ENCODE measurements around the gene GOLGA6B.
A peak's percentile ranks its signal among the peaks of the same experiment; 100 is the strongest.
"Not testable (repeated sequence)": the region's sequence is repeated elsewhere in the genome, so short reads cannot be mapped to it uniquely, and the experiment has no call there.

The GOLGA6B gene

GRCh38 chr15:72654397-72654796 lies at the start of gene GOLGA6B:
GOLGA6B (plus strand) TSS chr15:72654697; CDS start chr15:72654738, 41 bp downstream.
- not testable (repeated sequence) for DNase-seq

GRCh38 chr15:72604794-72605193 lies 49.7 kb upstream of the GOLGA6B start:
- no peak for DNase-seq

- DNase-seq = not testable (repeated sequence)
Observed at GRCh38 chr15:72608084-72608483, 46.4 kb upstream of the GOLGA6B start.

GRCh38 chr15:72609862-72610261 lies 44.6 kb upstream of the GOLGA6B start:
- no peak for DNase-seq

- DNase-seq = not testable (repeated sequence)
Observed at GRCh38 chr15:72612324-72612723, 42.2 kb upstream of the GOLGA6B start.

GRCh38 chr15:72614810-72615532 lies 39.5 kb upstream of the GOLGA6B start:
- DNase-seq = no peak

- DNase-seq = not testable (repeated sequence)
Observed at GRCh38 chr15:72615533-72616233, 38.8 kb upstream of the GOLGA6B start.

GRCh38 chr15:72616491-72617210 lies 37.8 kb upstream of the GOLGA6B start:
- no peak for DNase-seq

- DNase-seq = not testable (repeated sequence)
Observed at GRCh38 chr15:72623854-72624253, 30.6 kb upstream of the GOLGA6B start.

GRCh38 chr15:72626153-72626552 lies 28.3 kb upstream of the GOLGA6B start:
- not testable (repeated sequence) for DNase-seq

GRCh38 chr15:72628249-72629067 lies 26.0 kb upstream of the GOLGA6B start:
- DNase-seq = peak; percentile 54

- peak; percentile 33 for DNase-seq
Observed at GRCh38 chr15:72629068-72629570, 25.4 kb upstream of the GOLGA6B start.

GRCh38 chr15:72636519-72637282 lies 17.8 kb upstream of the GOLGA6B start:
- peak; percentile 82 for DNase-seq

GRCh38 chr15:72639759-72640483 lies 14.6 kb upstream of the GOLGA6B start:
- DNase-seq = not testable (repeated sequence)

GRCh38 chr15:72642271-72642670 lies 12.2 kb upstream of the GOLGA6B start:
- not testable (repeated sequence) for DNase-seq

GRCh38 chr15:72648631-72649253 lies 5.8 kb upstream of the GOLGA6B start:
- DNase-seq = not testable (repeated sequence)

GRCh38 chr15:72656014-72656413 lies 1.5 kb downstream of the GOLGA6B start:
- not testable (repeated sequence) for DNase-seq

GRCh38 chr15:72661081-72661480 lies 6.6 kb downstream of the GOLGA6B start:
- DNase-seq = not testable (repeated sequence)

- DNase-seq = not testable (repeated sequence)
Observed at GRCh38 chr15:72663931-72664330, 9.4 kb downstream of the GOLGA6B start.

GRCh38 chr15:72665706-72666105 lies 11.2 kb downstream of the GOLGA6B start:
- DNase-seq = not testable (repeated sequence)
